Measurements from ENCODE around the gene DBNDD1. TPM values are rescaled to one million over a fixed set of nuclear protein-coding genes. Genes with fewer than 3 reads are reported as not detected.
A peak's percentile ranks its signal among the peaks of the same experiment; 100 is the strongest.
"Not testable (repeated sequence)": the region's sequence is repeated elsewhere in the genome, so short reads cannot be mapped to it uniquely, and the experiment has no call there.

DBNDD1 gene
- total and polyA plus RNA-seq, 2 donors (not counting 1 experiment from before 2014, with no cell fraction given) = 3.1 to 72.1 TPM

GRCh38 chr16:90009172-90009899 lies 9.9 kb downstream of the DBNDD1 start:
- H3K4me2 ChIP-seq (replicated peaks; ENCODE audit: low read depth, low read length, poor library complexity, severe bottlenecking) = peak overlapping the region; percentile 81
- ATAC-seq (ENCODE audit: low read depth) = no peak

GRCh38 chr16:90008708-90009145 lies 10.5 kb downstream of the DBNDD1 start:
- ChIA-PET POLR2A (interaction anchor here (0.8 to 1.0 kb wide), 3 partner anchors 61 to 136 kb away, joined by 3 read pairs; partner anchors contain the start of genes TCF25 and TUBB3), CTCF (interaction anchor here (0.9 kb wide), 1 partner anchor 10 kb away, joined by 3 read pairs; the partner anchor contains the start of gene DBNDD1)
- Histone ChIP-seq H3K36me3 (replicated peaks in 1 of 2; ENCODE audit: control extremely low read depth in 1 of 2, control insufficient read depth in 1 of 2, extremely low read depth in 1 of 2, insufficient read depth in 2 of 2, low read length in 1 of 2) (peaks cover 0 to 4% of the 10 kb centered on the region in 2 experiments), H4K20me1 (ENCODE audit: control insufficient read depth, insufficient read depth, low read length, poor library complexity, severe bottlenecking) (peaks cover 17% of the 10 kb centered on the region), H3K4me1 (ENCODE audit: control insufficient read depth in 2 of 2, insufficient read depth in 2 of 2, low read length in 2 of 2) (peaks cover 53 to 66% of the 10 kb centered on the region in 2 donors), H3K4me3 (ENCODE audit: control extremely low read depth in 1 of 5, extremely low read depth in 1 of 5, insufficient read depth in 1 of 5, low read depth in 2 of 5, low read length in 4 of 5) (peak overlapping the region in 4 of 5 experiments; percentile 26 to 51 (median 38)), H3K79me2 (ENCODE audit: control insufficient read depth, insufficient read depth, low read length) (no peaks in the 10 kb centered on the region), H3K4me2 (replicated peaks; ENCODE audit: low read depth, low read length, poor library complexity, severe bottlenecking) (peak overlapping the region; percentile 81), H3K9ac (ENCODE audit: low read length) (peak overlapping the region; percentile 56), H3K9me3 (ENCODE audit: control extremely low read depth in 1 of 3, control insufficient read depth in 2 of 3, insufficient read depth in 1 of 3, low read length in 2 of 3) (peaks cover 0 to 34% (median 3%) of the 10 kb centered on the region in 3 donors), H2AFZ (ENCODE audit: insufficient read depth, low read depth, low read length, poor library complexity, severe bottlenecking) (peak overlapping the region; percentile 47), H3K27me3 (replicated peaks in 1 of 4; ENCODE audit: control extremely low read depth in 1 of 4, control insufficient read depth in 3 of 4, insufficient read depth in 4 of 4, low read length in 3 of 4) (no peaks in the 10 kb centered on the region), H3K27ac (ENCODE audit: low read length in 2 of 2) (peak overlapping the region; percentile 70 to 76)
- peak; percentile 90 for ATAC-seq (ENCODE audit: low read depth)
- peaks cover 54% of the 10 kb centered on the region for H3K4me1 Mint-ChIP-seq
- H3K4me3 Mint-ChIP-seq = peak overlapping the region; percentile 80
- peak; percentile 90 for DNase-seq
- intact Hi-C loops (cut with micrococcal nuclease) = loop anchor here (5.0 kb wide), 2 partner anchors 36 to 56 kb away; no protein-coding TSS in a partner anchor
- H3K27me3 Mint-ChIP-seq = no peaks in the 10 kb centered on the region
- TF ChIP-seq CTCF (IDR thresholded peaks at IDR 0.05) (no peak), EZH2 (IDR thresholded peaks at IDR 0.05; ENCODE audit: borderline replicate concordance, insufficient read depth, low read depth, low read length, poor library complexity, severe bottlenecking) (no peak)
- H3K27ac Mint-ChIP-seq = peak overlapping the region; percentile 92
- H3K9me3 Mint-ChIP-seq (ENCODE audit: insufficient read depth) = no peaks in the 10 kb centered on the region
- under 1% methylated on average over 13 of the region's 13 CpGs for WGBS (ENCODE audit: insufficient coverage)

More at GRCh38 chr16:90009172-90009899, 9.9 kb downstream of the DBNDD1 start:
- Histone ChIP-seq H4K20me1 (ENCODE audit: control insufficient read depth, insufficient read depth, low read length, poor library complexity, severe bottlenecking) (peaks cover 17% of the 10 kb centered on the region), H3K9me3 (ENCODE audit: control extremely low read depth in 1 of 3, control insufficient read depth in 2 of 3, insufficient read depth in 1 of 3, low read length in 2 of 3) (peaks cover 0 to 34% (median 3%) of the 10 kb centered on the region in 3 donors), H3K4me3 (ENCODE audit: control extremely low read depth in 1 of 5, extremely low read depth in 1 of 5, insufficient read depth in 1 of 5, low read depth in 2 of 5, low read length in 4 of 5) (peak overlapping the region in 4 of 5 experiments; percentile 26 to 51 (median 38)), H3K79me2 (ENCODE audit: control insufficient read depth, insufficient read depth, low read length) (no peaks in the 10 kb centered on the region), H3K9ac (ENCODE audit: low read length) (peak overlapping the region; percentile 56), H3K27ac (ENCODE audit: low read length in 2 of 2) (no peak overlapping the region), H3K4me1 (ENCODE audit: control insufficient read depth in 2 of 2, insufficient read depth in 2 of 2, low read length in 2 of 2) (peaks cover 54 to 69% of the 10 kb centered on the region in 2 donors), H2AFZ (ENCODE audit: insufficient read depth, low read depth, low read length, poor library complexity, severe bottlenecking) (peak overlapping the region; percentile 47), H3K36me3 (replicated peaks in 1 of 2; ENCODE audit: control extremely low read depth in 1 of 2, control insufficient read depth in 1 of 2, extremely low read depth in 1 of 2, insufficient read depth in 2 of 2, low read length in 1 of 2) (peaks cover 0 to 4% of the 10 kb centered on the region in 2 experiments), H3K27me3 (replicated peaks in 1 of 4; ENCODE audit: control extremely low read depth in 1 of 4, control insufficient read depth in 3 of 4, insufficient read depth in 4 of 4, low read length in 3 of 4) (no peaks in the 10 kb centered on the region)
- ChIA-PET POLR2A (interaction anchor here (0.8 to 1.0 kb wide), 3 partner anchors 61 to 136 kb away, joined by 3 read pairs; partner anchors contain the start of genes TCF25 and TUBB3), CTCF (interaction anchor here (0.9 kb wide), 1 partner anchor 10 kb away, joined by 3 read pairs; the partner anchor contains the start of gene DBNDD1)
- DNase-seq = no peak
- 65% methylated on average over 15 of the region's 22 CpGs for WGBS (ENCODE audit: insufficient coverage)
- H3K27me3 Mint-ChIP-seq = no peaks in the 10 kb centered on the region
- no peak for TF ChIP-seq EZH2 (IDR thresholded peaks at IDR 0.05; ENCODE audit: borderline replicate concordance, insufficient read depth, low read depth, low read length, poor library complexity, severe bottlenecking)
- H3K4me1 Mint-ChIP-seq = peaks cover 57% of the 10 kb centered on the region
- H3K9me3 Mint-ChIP-seq (ENCODE audit: insufficient read depth) = no peaks in the 10 kb centered on the region
- H3K4me3 Mint-ChIP-seq = peak overlapping the region; percentile 80
- peak overlapping the region; percentile 92 for H3K27ac Mint-ChIP-seq
- intact Hi-C loops (cut with micrococcal nuclease) = loop anchor here (5.0 kb wide), 2 partner anchors 37 to 57 kb away; no protein-coding TSS in a partner anchor

GRCh38 chr16:90007635-90008234 lies 11.5 kb downstream of the DBNDD1 start:
- H3K4me1 Mint-ChIP-seq = peaks cover 44% of the 10 kb centered on the region
- H3K27me3 ChIP-seq (replicated peaks in 1 of 4; ENCODE audit: control extremely low read depth in 1 of 4, control insufficient read depth in 3 of 4, insufficient read depth in 4 of 4, low read length in 3 of 4); H3K27me3 Mint-ChIP-seq; H4K20me1 ChIP-seq (ENCODE audit: control insufficient read depth, insufficient read depth, low read length, poor library complexity, severe bottlenecking); H3K9me3 Mint-ChIP-seq (ENCODE audit: insufficient read depth); H2AFZ ChIP-seq (ENCODE audit: insufficient read depth, low read depth, low read length, poor library complexity, severe bottlenecking); CTCF ChIA-PET; H3K9ac ChIP-seq (ENCODE audit: low read length); H3K79me2 ChIP-seq (ENCODE audit: control insufficient read depth, insufficient read depth, low read length); H3K36me3 ChIP-seq (replicated peaks in 1 of 2; ENCODE audit: control extremely low read depth in 1 of 2, control insufficient read depth in 1 of 2, extremely low read depth in 1 of 2, insufficient read depth in 2 of 2, low read length in 1 of 2): not testable (repeated sequence)
- peak overlapping the region; percentile 24 for H3K4me3 Mint-ChIP-seq
- peak; percentile 28 for ATAC-seq (ENCODE audit: low read depth)
- H3K4me2 ChIP-seq (replicated peaks; ENCODE audit: low read depth, low read length, poor library complexity, severe bottlenecking) = peak overlapping the region; percentile 24
- POLR2A ChIA-PET = interaction anchor here (0.7 kb wide), 1 partner anchor 134 kb away, joined by 9 read pairs; the partner anchor contains the start of gene TCF25
- WGBS (ENCODE audit: insufficient coverage) = 8% methylated on average over 6 of the region's 13 CpGs
- peak overlapping the region; percentile 58 to 74 for H3K27ac ChIP-seq (ENCODE audit: low read length in 2 of 2)
- intact Hi-C loops (cut with micrococcal nuclease) = loop anchor here (5.0 kb wide), 2 partner anchors 35 to 55 kb away; no protein-coding TSS in a partner anchor
- DNase-seq = peak; percentile 75
- H3K4me3 ChIP-seq (ENCODE audit: control extremely low read depth in 1 of 5, extremely low read depth in 1 of 5, insufficient read depth in 1 of 5, low read depth in 2 of 5, low read length in 4 of 5) = peak overlapping the region in 1 of 5 experiments; percentile 29
- H3K4me1 ChIP-seq (ENCODE audit: control insufficient read depth in 2 of 2, insufficient read depth in 2 of 2, low read length in 2 of 2) = peaks cover 44 to 56% of the 10 kb centered on the region in 2 donors
- H3K27ac Mint-ChIP-seq = peak overlapping the region; percentile 77
- H3K9me3 ChIP-seq (ENCODE audit: control extremely low read depth in 1 of 3, control insufficient read depth in 2 of 3, insufficient read depth in 1 of 3, low read length in 2 of 3) = peaks cover 0 to 27% (median under 1%) of the 10 kb centered on the region in 3 donors
